Type B pancreatic cell (in vitro differentiated cells): Measurements from ENCODE around the gene ALLC. TPM values are rescaled to one million over a fixed set of nuclear protein-coding genes. Genes with fewer than 3 reads are reported as not detected.
"Not testable (repeated sequence)": the region's sequence is repeated elsewhere in the genome, so short reads cannot be mapped to it uniquely, and the experiment has no call there.

Source experiments
- DNase-seq: peaks from one replicate; pipeline ENCODE4 v3.0.0; 2021; ENCODE audit warnings: mixed read lengths; ENCODE audit not compliant: unreplicated experiment; ENCODE audit errors: extremely low spot score
- H3K27ac Mint-ChIP-seq: 2 replicates; pipeline ENCODE4 v1.8.0; 2021; ENCODE audit warnings: mild to moderate bottlenecking, mixed read lengths
- H3K27me3 Mint-ChIP-seq: 2 replicates; pipeline ENCODE4 v1.8.0; 2021; ENCODE audit warnings: mixed read lengths
- H3K36me3 Mint-ChIP-seq: 2 replicates; pipeline ENCODE4 v1.8.0; 2021; ENCODE audit warnings: mixed read lengths
- H3K4me1 Mint-ChIP-seq: one replicate; pipeline ENCODE4 v1.8.0; 2021; ENCODE audit warnings: mixed read lengths; ENCODE audit not compliant: unreplicated experiment
- H3K4me3 Mint-ChIP-seq: 2 replicates; pipeline ENCODE4 v1.8.0; 2021; ENCODE audit warnings: mild to moderate bottlenecking, mixed read lengths
- H3K9me3 Mint-ChIP-seq: 2 replicates; pipeline ENCODE4 v1.8.0; 2021; ENCODE audit warnings: mixed read lengths
- long read RNA-seq: library from polyadenylated mRNA; unstranded; transcript quantifications from one replicate; pipeline ENCODE4 v2.0.0, GENCODE V29; 2020
- total RNA-seq: library from RNA; stranded (reverse); gene quantifications from 2 replicates; pipeline ENCODE4 v1.2.1, GENCODE V29; 2021; ENCODE audit warnings: low replicate concordance
- TF ChIP-seq, protein P1 (sequence below): fragments of 200-600 bp; sonication (generic); conservative IDR thresholded peaks from 2 replicates; pipeline ENCODE4 v1.5.0; 2021; ENCODE audit warnings: antibody characterized with exemption, mild to moderate bottlenecking

Gene ALLC
- not detected in 2 replicates for total RNA-seq
- long read RNA-seq, result 0 reads

DNA sequence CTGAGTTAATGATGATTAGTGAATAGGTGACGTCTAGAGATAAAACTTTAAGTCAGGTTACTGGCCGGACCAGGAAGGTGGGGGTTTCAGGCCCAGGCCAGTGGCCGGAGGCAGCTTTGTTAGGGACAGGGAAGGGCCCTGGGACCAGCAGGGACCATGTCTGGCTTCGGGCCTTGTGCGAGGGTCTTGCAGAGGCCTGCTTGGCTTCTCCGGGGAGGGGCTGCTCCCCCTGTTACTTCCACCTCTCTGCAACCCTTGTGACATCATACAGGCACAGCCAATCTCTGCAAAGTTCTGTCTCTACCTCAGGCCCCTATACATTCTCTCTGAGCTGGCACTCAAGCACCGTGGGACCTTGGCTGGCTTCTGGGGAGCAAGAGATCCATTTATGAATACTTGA lies at the start of gene ALLC:
ALLC (plus strand) TSS at position 320 of the 400 bp plus-strand sequence. CDS start 12,958 bp downstream, outside the sequence.
- Mint-ChIP-seq H3K27me3 (no peaks in the 10 kb centered on the region), H3K4me3 (no peak within 1 kb of the TSS), H3K27ac (peak within 1 kb of the TSS; percentile 76), H3K9me3 (peaks cover 8% of the 10 kb centered on the region), H3K4me1 (peaks cover 32% of the 10 kb centered on the region), H3K36me3 (no peaks in the 10 kb centered on the region)
- no peak for DNase-seq
- TF ChIP-seq, protein P1, sequence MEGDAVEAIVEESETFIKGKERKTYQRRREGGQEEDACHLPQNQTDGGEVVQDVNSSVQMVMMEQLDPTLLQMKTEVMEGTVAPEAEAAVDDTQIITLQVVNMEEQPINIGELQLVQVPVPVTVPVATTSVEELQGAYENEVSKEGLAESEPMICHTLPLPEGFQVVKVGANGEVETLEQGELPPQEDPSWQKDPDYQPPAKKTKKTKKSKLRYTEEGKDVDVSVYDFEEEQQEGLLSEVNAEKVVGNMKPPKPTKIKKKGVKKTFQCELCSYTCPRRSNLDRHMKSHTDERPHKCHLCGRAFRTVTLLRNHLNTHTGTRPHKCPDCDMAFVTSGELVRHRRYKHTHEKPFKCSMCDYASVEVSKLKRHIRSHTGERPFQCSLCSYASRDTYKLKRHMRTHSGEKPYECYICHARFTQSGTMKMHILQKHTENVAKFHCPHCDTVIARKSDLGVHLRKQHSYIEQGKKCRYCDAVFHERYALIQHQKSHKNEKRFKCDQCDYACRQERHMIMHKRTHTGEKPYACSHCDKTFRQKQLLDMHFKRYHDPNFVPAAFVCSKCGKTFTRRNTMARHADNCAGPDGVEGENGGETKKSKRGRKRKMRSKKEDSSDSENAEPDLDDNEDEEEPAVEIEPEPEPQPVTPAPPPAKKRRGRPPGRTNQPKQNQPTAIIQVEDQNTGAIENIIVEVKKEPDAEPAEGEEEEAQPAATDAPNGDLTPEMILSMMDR, result no peak

GRCh38 chr2:3608373-3609278 lies 49.4 kb upstream of the ALLC start:
- Mint-ChIP-seq H3K4me3 (no peak overlapping the region), H3K4me1 (peaks cover 10% of the 10 kb centered on the region), H3K9me3 (no peaks in the 10 kb centered on the region), H3K27me3 (no peaks in the 10 kb centered on the region), H3K36me3 (no peaks in the 10 kb centered on the region), H3K27ac (no peak overlapping the region)
- TF ChIP-seq, protein P1, result no peak
- DNase-seq, result no peak

GRCh38 chr2:3609279-3609673 lies 48.7 kb upstream of the ALLC start:
- H3K27ac Mint-ChIP-seq, H3K4me3 Mint-ChIP-seq, DNase-seq, H3K9me3 Mint-ChIP-seq, H3K36me3 Mint-ChIP-seq, H3K27me3 Mint-ChIP-seq: not testable (repeated sequence)
- H3K4me1 Mint-ChIP-seq, result peaks cover 10% of the 10 kb centered on the region

- H3K27me3 Mint-ChIP-seq, result no peaks in the 10 kb centered on the region
- no peak for DNase-seq
- H3K9me3 Mint-ChIP-seq, result no peaks in the 10 kb centered on the region
- H3K36me3 Mint-ChIP-seq, result no peaks in the 10 kb centered on the region
- no peak overlapping the region for H3K4me3 Mint-ChIP-seq
- H3K27ac Mint-ChIP-seq, result no peak overlapping the region
- H3K4me1 Mint-ChIP-seq, result peaks cover 10% of the 10 kb centered on the region
- TF ChIP-seq, protein P1, result no peak
These were observed 47.6 kb upstream of the ALLC start for GRCh38 chr2:3610415-3610814.

- TF ChIP-seq, protein P1, result no peak
- Mint-ChIP-seq H3K9me3 (no peaks in the 10 kb centered on the region), H3K36me3 (no peaks in the 10 kb centered on the region), H3K27me3 (no peaks in the 10 kb centered on the region), H3K4me1 (peaks cover 10% of the 10 kb centered on the region), H3K4me3 (no peak overlapping the region), H3K27ac (no peak overlapping the region)
- DNase-seq, result no peak
These were observed 47.0 kb upstream of the ALLC start for GRCh38 chr2:3610881-3611505.

DNA sequence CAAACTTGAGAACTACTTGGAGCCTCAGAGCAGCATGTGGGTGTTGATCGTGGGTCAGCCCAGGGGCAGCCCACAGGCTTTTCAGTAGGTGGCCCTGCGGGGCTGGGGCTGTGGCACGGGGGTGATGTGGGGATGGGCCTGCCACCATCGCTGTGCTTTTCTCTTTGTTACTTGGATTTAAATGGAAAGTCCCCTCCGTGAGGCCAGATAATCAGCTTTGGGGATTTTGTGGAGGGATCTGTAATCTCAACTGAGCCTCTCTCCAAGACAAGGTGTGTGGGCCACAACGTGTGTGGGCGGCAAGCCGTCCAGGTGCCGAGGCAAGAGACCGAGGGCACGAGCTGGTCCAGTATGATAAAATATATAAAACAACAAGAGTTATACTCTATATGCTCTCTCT lies 46.4 kb upstream of the ALLC start:
- Mint-ChIP-seq H3K9me3 (no peaks in the 10 kb centered on the region), H3K36me3 (no peaks in the 10 kb centered on the region), H3K27me3 (no peaks in the 10 kb centered on the region), H3K27ac (no peak overlapping the region), H3K4me1 (peaks cover 10% of the 10 kb centered on the region), H3K4me3 (no peak overlapping the region)
- no peak for DNase-seq
- TF ChIP-seq, protein P1, result no peak
